Subcutaneous abdominal adipose tissue (tissue), 5 donors: Measurements from ENCODE around the gene RPEL1.
"Not testable (repeated sequence)": the region's sequence is repeated elsewhere in the genome, so short reads cannot be mapped to it uniquely, and the experiment has no call there.

Source experiments
- H3K27ac ChIP-seq: one replicate; pipeline ENCODE4 v1.7.0; 2013; ENCODE audit warnings: low read depth, mild to moderate bottlenecking, inconsistent platforms, low read length, moderate library complexity
- H3K27me3 ChIP-seq, 5 donors: one replicate each; pipeline ENCODE4 v1.7.0; 2013; ENCODE audit warnings: low read length in 5 of 5, inconsistent platforms in 1 of 5; ENCODE audit not compliant: control insufficient read depth in 5 of 5, insufficient read depth in 4 of 5
- H3K36me3 ChIP-seq, 5 donors: one replicate each; pipeline ENCODE4 v1.7.0; 2013; ENCODE audit warnings: low read length in 5 of 5; ENCODE audit not compliant: control insufficient read depth in 5 of 5, insufficient read depth in 5 of 5
- H3K4me1 ChIP-seq, 5 donors: one replicate each; pipeline ENCODE4 v1.7.0; 2013; ENCODE audit warnings: low read length in 5 of 5, mild to moderate bottlenecking in 3 of 5, moderate library complexity in 1 of 5; ENCODE audit not compliant: control insufficient read depth in 5 of 5, insufficient read depth in 5 of 5
- H3K4me3 ChIP-seq, 5 donors: one replicate each; pipeline ENCODE4 v1.7.0; 2013; ENCODE audit warnings: low read length in 5 of 5, low read depth in 1 of 5
- H3K9ac ChIP-seq, 5 donors: one replicate each; pipeline ENCODE4 v1.7.0; 2013; ENCODE audit warnings: low read length in 5 of 5, mild to moderate bottlenecking in 4 of 5, moderate library complexity in 3 of 5
- H3K9me3 ChIP-seq, 5 donors: one replicate each; pipeline ENCODE4 v1.7.0; 2013; ENCODE audit warnings: low read length in 5 of 5; ENCODE audit not compliant: control insufficient read depth in 5 of 5
- donor health status: healthy.
- donor health status: healthy.
- donor health status: healthy.
- donor health status: healthy.
- donor health status: healthy.

RPEL1 gene

GRCh38 chr10:103245587-103245986 is at the start of gene RPEL1:
Gene RPEL1 (plus strand): TSS chr10:103245887. CDS start chr10:103245997, 110 bp downstream.
- H3K9me3 ChIP-seq, H3K27me3 ChIP-seq, H3K4me1 ChIP-seq, H3K27ac ChIP-seq, H3K36me3 ChIP-seq, H3K4me3 ChIP-seq, H3K9ac ChIP-seq: not testable (repeated sequence)

GRCh38 chr10:103196516-103196915 is 49.2 kb upstream of the RPEL1 start:
- Histone ChIP-seq H3K4me1 (peaks cover 0 to 31% (median 24%) of the 10 kb centered on the region in 5 donors), H3K9me3 (no peaks in the 10 kb centered on the region), H3K36me3 (no peaks in the 10 kb centered on the region), H3K27me3 (no peaks in the 10 kb centered on the region), H3K9ac (no peak overlapping the region), H3K4me3 (no peak overlapping the region), H3K27ac (no peak overlapping the region)

- Histone ChIP-seq H3K27ac (peak overlapping the region; percentile 6), H3K27me3 (no peaks in the 10 kb centered on the region), H3K4me1 (peaks cover 0 to 25% (median 18%) of the 10 kb centered on the region in 5 donors), H3K9me3 (no peaks in the 10 kb centered on the region), H3K9ac (no peak overlapping the region), H3K36me3 (no peaks in the 10 kb centered on the region), H3K4me3 (no peak overlapping the region)
These were observed 48.5 kb upstream of the RPEL1 start for GRCh38 chr10:103197174-103197573.

- no peaks in the 10 kb centered on the region for H3K9me3 ChIP-seq
- H3K27ac ChIP-seq = peak overlapping the region; percentile 6
- no peaks in the 10 kb centered on the region for H3K36me3 ChIP-seq
- no peak overlapping the region for H3K4me3 ChIP-seq
- H3K4me1 ChIP-seq = peaks cover 0 to 23% (median 17%) of the 10 kb centered on the region in 5 donors
- H3K9ac ChIP-seq = no peak overlapping the region
- no peaks in the 10 kb centered on the region for H3K27me3 ChIP-seq
These were observed 47.8 kb upstream of the RPEL1 start for GRCh38 chr10:103197903-103198302.

- Histone ChIP-seq H3K9me3 (no peaks in the 10 kb centered on the region), H3K27me3 (no peaks in the 10 kb centered on the region), H3K4me3 (no peak overlapping the region), H3K36me3 (no peaks in the 10 kb centered on the region), H3K9ac (no peak overlapping the region), H3K4me1 (peaks cover 0 to 19% (median 13%) of the 10 kb centered on the region in 5 donors), H3K27ac (no peak overlapping the region)
These were observed 47.0 kb upstream of the RPEL1 start for GRCh38 chr10:103198648-103199047.

GRCh38 chr10:103199488-103199887 is 46.2 kb upstream of the RPEL1 start:
- no peak overlapping the region for H3K9ac ChIP-seq
- no peaks in the 10 kb centered on the region for H3K36me3 ChIP-seq
- H3K27me3 ChIP-seq = no peaks in the 10 kb centered on the region
- H3K4me1 ChIP-seq = peaks cover 0 to 11% (median 7%) of the 10 kb centered on the region in 5 donors
- no peaks in the 10 kb centered on the region for H3K9me3 ChIP-seq
- H3K27ac ChIP-seq = no peak overlapping the region
- no peak overlapping the region for H3K4me3 ChIP-seq

- no peak overlapping the region for H3K4me3 ChIP-seq
- peaks cover 0 to 4% (median 1%) of the 10 kb centered on the region in 5 donors for H3K4me1 ChIP-seq
- no peaks in the 10 kb centered on the region for H3K27me3 ChIP-seq
- no peak overlapping the region for H3K27ac ChIP-seq
- H3K36me3 ChIP-seq = no peaks in the 10 kb centered on the region
- H3K9me3 ChIP-seq = no peaks in the 10 kb centered on the region
- no peak overlapping the region for H3K9ac ChIP-seq
These were observed 43.4 kb upstream of the RPEL1 start for GRCh38 chr10:103202319-103202718.

GRCh38 chr10:103203466-103203865 is 42.2 kb upstream of the RPEL1 start:
- no peaks in the 10 kb centered on the region for H3K9me3 ChIP-seq
- H3K27ac ChIP-seq = no peak overlapping the region
- no peaks in the 10 kb centered on the region for H3K4me1 ChIP-seq
- no peak overlapping the region for H3K4me3 ChIP-seq
- H3K9ac ChIP-seq = no peak overlapping the region
- H3K36me3 ChIP-seq = no peaks in the 10 kb centered on the region
- H3K27me3 ChIP-seq = no peaks in the 10 kb centered on the region

- H3K4me1 ChIP-seq = no peaks in the 10 kb centered on the region
These were observed 41.1 kb upstream of the RPEL1 start for GRCh38 chr10:103204353-103205255.

GRCh38 chr10:103205401-103205800 is 40.3 kb upstream of the RPEL1 start:
- not testable (repeated sequence) for H3K27me3 ChIP-seq, H3K4me1 ChIP-seq, H3K4me3 ChIP-seq, H3K36me3 ChIP-seq, H3K27ac ChIP-seq, H3K9me3 ChIP-seq, H3K9ac ChIP-seq

More at GRCh38 chr10:103204353-103205255, 41.1 kb upstream of the RPEL1 start:
- Histone ChIP-seq H3K9me3 (peaks cover 0 to 2% (median 0%) of the 10 kb centered on the region in 5 donors), H3K4me3 (no peak overlapping the region), H3K36me3 (no peaks in the 10 kb centered on the region), H3K9ac (no peak overlapping the region), H3K27ac (no peak overlapping the region), H3K27me3 (no peaks in the 10 kb centered on the region)
